Gastrocnemius medialis (tissue), 4 donors: ENCODE data around the gene AMN.

Experiments
- CTCF ChIP-seq, 5 experiments: fragments of 450-650 bp in 3 of 5; fragments of 200-600 bp in 2 of 5; sonication (generic) in 2 of 5; IDR thresholded peaks in 4 of 5; conservative IDR thresholded peaks in 1 of 5; 1 replicate in 4 of 5; 2 replicates in 1 of 5; pipeline ENCODE4 v1.5.1; 2016 to 2019; ENCODE audit warnings: antibody characterized with exemption in 5 of 5, mild to moderate bottlenecking in 3 of 5, moderate library complexity in 3 of 5
- POLR2A ChIP-seq, 2 donors: fragments of 450-650 bp; IDR thresholded peaks; one replicate each; pipeline ENCODE4 v1.6.1; 2017; ENCODE audit warnings: antibody characterized with exemption in 2 of 2, mild to moderate bottlenecking in 2 of 2, moderate library complexity in 2 of 2

GRCh38 chr14:102943454-102943853, 21.0 kb downstream of the AMN start:
- TF ChIP-seq CTCF (IDR thresholded peaks at IDR 0.05 in 4 of 5, conservative IDR thresholded peaks at IDR 0.05 in 1 of 5): no peak
- TF ChIP-seq POLR2A (IDR thresholded peaks at IDR 0.05): no peak
